Astrocyte (in vitro differentiated cells and primary cell): ENCODE data around the gene DCBLD1.

Experiments used
- CTCF ChIP-seq: IDR thresholded peaks from 2 replicates; pipeline ENCODE4 v1.5.1; 2011; ENCODE audit warnings: low read depth, mild to moderate bottlenecking, inconsistent platforms, low read length, moderate library complexity; ENCODE audit not compliant: insufficient read depth
- EZH2 ChIP-seq: IDR thresholded peaks from 2 replicates; pipeline ENCODE4 v1.6.1; 2012; ENCODE audit warnings: mild to moderate bottlenecking, low read length, inconsistent platforms; ENCODE audit not compliant: insufficient read depth

GRCh38 chr6:117574198-117574597 lies 91.7 kb downstream of the DCBLD1 start:
- no peak for TF ChIP-seq CTCF
- TF ChIP-seq EZH2: no peak
